ENCODE results near the gene KLHL30. TPM values are rescaled to one million over a fixed set of nuclear protein-coding genes. Genes with fewer than 3 reads are reported as not detected.

Gene KLHL30
- total and polyA plus RNA-seq, 11 donors = 5.1 to 43.7 (median 23.0) TPM

DNA sequence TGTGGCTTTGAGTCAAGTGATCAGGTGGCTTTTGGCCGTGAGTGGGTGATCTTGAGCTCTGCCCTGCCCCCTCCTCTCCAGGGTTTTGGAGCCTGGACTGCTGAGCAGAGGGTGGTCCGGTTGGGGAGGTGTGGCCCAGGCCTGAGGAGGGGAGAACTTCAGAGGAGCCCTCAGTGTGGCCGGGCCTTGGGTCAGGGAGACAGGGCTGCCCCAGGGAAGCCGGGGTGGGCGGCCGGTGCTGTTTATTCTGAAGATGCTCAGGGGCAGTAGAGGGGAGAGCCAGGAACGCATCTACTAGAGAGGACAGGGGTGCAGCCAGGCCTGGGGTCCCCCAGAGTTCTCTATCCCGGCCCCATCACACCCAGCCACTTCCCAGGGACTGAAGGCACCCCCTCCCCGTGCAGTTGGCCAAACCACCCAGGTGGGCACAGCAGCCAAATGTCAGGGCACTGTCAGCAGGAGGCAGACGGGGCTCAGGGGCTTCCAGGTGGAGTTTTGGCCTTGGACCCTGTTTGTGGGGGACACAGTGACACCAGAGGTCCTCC lies 21.3 kb downstream of the KLHL30 start:
- H3K27me3 ChIP-seq = peaks cover 11 to 43% (median 22%) of the 10 kb centered on the region in 9 donors
- DNase-seq = peak in 2 of 5 donors; percentile 7 to 52
- intact Hi-C loops (cut with DNase I) = loop anchor here in 6 of 10 donors (2.0 to 10.0 kb wide), 4 partner anchors 95 to 105 kb away; no protein-coding TSS in a partner anchor

DNA sequence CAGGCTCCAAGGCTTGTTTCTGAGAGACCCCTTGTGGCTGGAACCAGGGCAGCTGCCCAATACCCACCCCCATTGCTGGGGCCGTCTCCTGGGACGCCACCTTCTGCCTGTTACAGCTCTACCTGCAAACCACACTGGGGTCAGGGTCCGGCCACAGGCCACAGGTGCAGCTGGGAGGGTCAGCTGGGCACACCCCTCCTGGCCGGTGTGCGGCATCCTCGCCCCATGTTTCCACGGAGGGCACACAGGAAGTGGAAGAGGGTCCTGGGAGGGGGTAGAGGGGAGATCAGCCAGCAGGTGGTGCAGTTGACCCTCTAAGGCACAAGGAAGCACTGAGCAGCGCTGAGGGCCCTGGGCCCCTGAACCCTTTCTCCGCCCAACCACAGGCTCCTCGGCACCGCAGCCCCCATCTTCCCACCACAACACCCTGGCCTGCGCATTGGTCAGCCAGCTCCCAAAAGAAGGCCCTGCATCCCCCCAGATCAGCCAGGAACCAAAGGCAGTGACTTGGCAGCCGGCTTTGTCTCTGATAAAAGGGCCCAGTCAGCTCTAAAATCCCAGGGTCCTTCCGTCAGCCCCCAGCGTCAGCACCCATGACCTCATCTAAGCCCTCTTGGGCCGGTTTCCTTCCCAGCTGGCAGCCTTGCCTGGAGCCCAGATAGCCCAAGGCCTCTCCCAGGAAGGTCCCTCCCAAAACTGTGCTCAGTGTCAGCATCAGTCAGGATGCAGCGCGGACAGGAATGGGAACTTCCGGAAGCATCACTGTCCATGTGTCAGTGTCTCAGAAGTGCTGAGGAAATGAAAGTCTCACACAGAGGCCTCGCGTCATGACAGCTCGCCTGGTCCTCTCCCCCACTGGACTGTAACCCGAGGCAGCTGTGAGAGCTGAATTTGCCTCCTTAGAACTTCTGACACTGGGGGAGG lies 22.0 kb downstream of the KLHL30 start:
- TF ChIP-seq, protein P1, sequence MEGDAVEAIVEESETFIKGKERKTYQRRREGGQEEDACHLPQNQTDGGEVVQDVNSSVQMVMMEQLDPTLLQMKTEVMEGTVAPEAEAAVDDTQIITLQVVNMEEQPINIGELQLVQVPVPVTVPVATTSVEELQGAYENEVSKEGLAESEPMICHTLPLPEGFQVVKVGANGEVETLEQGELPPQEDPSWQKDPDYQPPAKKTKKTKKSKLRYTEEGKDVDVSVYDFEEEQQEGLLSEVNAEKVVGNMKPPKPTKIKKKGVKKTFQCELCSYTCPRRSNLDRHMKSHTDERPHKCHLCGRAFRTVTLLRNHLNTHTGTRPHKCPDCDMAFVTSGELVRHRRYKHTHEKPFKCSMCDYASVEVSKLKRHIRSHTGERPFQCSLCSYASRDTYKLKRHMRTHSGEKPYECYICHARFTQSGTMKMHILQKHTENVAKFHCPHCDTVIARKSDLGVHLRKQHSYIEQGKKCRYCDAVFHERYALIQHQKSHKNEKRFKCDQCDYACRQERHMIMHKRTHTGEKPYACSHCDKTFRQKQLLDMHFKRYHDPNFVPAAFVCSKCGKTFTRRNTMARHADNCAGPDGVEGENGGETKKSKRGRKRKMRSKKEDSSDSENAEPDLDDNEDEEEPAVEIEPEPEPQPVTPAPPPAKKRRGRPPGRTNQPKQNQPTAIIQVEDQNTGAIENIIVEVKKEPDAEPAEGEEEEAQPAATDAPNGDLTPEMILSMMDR (IDR thresholded peaks at IDR 0.05) = peak in 6 of 12 donors; percentile 8 to 33 (median 17)
- TF ChIP-seq POLR2A (IDR thresholded peaks at IDR 0.05) = no peak
- Histone ChIP-seq H3K4me1 (peaks cover 0 to 32% (median 5%) of the 10 kb centered on the region in 12 donors), H3K27ac (no peak overlapping the region), H3K27me3 (peaks cover 11 to 43% (median 22%) of the 10 kb centered on the region in 9 donors), H3K4me3 (no peak overlapping the region), H3K9me3 (no peaks in the 10 kb centered on the region), H3K36me3 (no peaks in the 10 kb centered on the region)
- peak in 3 of 5 donors; percentile 15 to 55 (median 28) for DNase-seq
- intact Hi-C loops (cut with DNase I) = loop anchor here in 4 of 10 donors (2.0 to 10.0 kb wide), 2 partner anchors 102 to 104 kb away; no protein-coding TSS in a partner anchor
- peak in 1 of 4 donors; percentile 41 for ATAC-seq
- WGBS, 4 donors = 36 to 53% (median 44%) methylated on average over 23 of the region's 23 CpGs

More for the DNA sequence above, 21.3 kb downstream of the KLHL30 start:
- 55 to 64% (median 59%) methylated on average over 5 to 10 of the region's 10 CpGs for WGBS, 4 donors
- no peak overlapping the region for H3K27ac ChIP-seq
- no peak for TF ChIP-seq POLR2A (IDR thresholded peaks at IDR 0.05)
- TF ChIP-seq, protein P1 (IDR thresholded peaks at IDR 0.05) = no peak
- H3K4me3 ChIP-seq = peak overlapping the region in 2 of 12 donors; percentile 41 to 44
- ATAC-seq = no peak
- H3K4me1 ChIP-seq = peaks cover 0 to 32% (median 6%) of the 10 kb centered on the region in 12 donors
- no peaks in the 10 kb centered on the region for H3K9me3 ChIP-seq
- H3K36me3 ChIP-seq = no peaks in the 10 kb centered on the region

DNA sequence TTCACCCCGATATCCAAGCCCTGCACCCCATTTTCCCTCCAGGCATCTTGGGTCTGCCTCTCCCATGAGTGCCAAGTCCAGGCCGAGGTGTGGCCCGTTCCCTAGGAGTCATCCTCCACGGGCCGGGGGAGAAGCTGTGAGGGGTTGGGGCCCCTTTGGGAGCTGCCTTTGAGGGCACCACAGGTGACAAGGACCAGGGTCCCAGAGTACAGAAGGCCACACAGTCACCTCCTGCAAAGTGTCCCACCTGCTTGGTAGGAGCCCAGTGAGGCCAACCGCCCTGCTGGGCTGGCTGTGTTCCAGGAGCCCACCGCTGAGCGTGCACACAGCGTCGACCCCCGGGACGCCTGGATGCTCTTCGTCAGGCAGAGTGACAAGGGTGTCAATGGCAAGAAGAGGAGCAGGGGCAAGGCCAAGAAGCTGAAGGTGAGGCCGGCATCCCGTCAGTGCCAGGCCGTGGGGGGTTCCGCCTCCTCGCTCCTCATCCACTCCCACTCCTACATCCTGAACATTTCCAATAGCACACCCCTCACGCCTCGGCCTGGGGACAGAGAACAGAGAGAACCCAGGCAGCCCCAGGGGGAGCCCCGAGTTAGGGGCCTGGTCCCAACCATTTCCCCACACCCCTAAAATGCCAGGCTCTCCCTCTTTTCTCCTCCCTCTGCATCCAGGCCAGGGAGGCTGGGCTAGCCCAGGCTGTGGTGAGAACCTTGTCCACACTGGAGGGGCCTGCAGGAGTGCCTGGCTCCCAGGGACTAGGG lies 23.0 kb downstream of the KLHL30 start:
- Histone ChIP-seq H3K4me1 (peaks cover 0 to 32% (median 5%) of the 10 kb centered on the region in 12 donors), H3K4me3 (no peak overlapping the region), H3K27ac (no peak overlapping the region), H3K27me3 (peaks cover 11 to 43% (median 22%) of the 10 kb centered on the region in 9 donors), H3K9me3 (no peaks in the 10 kb centered on the region), H3K36me3 (no peaks in the 10 kb centered on the region)
- TF ChIP-seq, protein P1 (IDR thresholded peaks at IDR 0.05) = no peak
- no peak for TF ChIP-seq POLR2A (IDR thresholded peaks at IDR 0.05)
- ATAC-seq = no peak
- DNase-seq = peak in 2 of 5 donors; percentile 6 to 25
- intact Hi-C loops (cut with DNase I) = loop anchor here in 4 of 10 donors (2.0 to 10.0 kb wide), 2 partner anchors 101 to 103 kb away; no protein-coding TSS in a partner anchor
- WGBS, 4 donors = 82 to 94% (median 89%) methylated on average over 17 to 21 of the region's 21 CpGs

Data from heart left ventricle (tissue), 16 donors.